Hair follicle dermal papilla cell (primary cell): ENCODE data around the gene APCDD1. TPM values are rescaled to one million over a fixed set of nuclear protein-coding genes. Genes with fewer than 3 reads are reported as not detected.

ENCODE experiments used
- total RNA-seq: library from RNA; depleted of rRNA; stranded (reverse); fragments of >200 nt; gene quantifications from 2 replicates; pipeline ENCODE4 v1.2.3, GENCODE V29; 2012

The APCDD1 gene
- total RNA-seq: 213 and 511 TPM in 2 replicates

GRCh38 chr18:10453806-10454680 lies at the start of gene APCDD1:
TSS of gene APCDD1 (plus strand) at chr18:10454635. CDS start at chr18:10454982, 347 bp downstream.

GRCh38 chr18:10525697-10526560 lies 71.5 kb downstream of the APCDD1 start, which contains the start of gene NAPG:
TSS of gene NAPG (plus strand) at chr18:10526027. CDS start at chr18:10526103, 76 bp downstream.

Other genes starting within 250 kb of the APCDD1 start
- gene NAPG, start 71.4 kb downstream of the APCDD1 start, total RNA-seq: 51.2 and 54.0 TPM in 2 replicates